H1 (cell line): Measurements from ENCODE around the gene EML1. TPM values are rescaled to one million over a fixed set of nuclear protein-coding genes. Genes with fewer than 3 reads are reported as not detected.

Experiments
- CTCF ChIA-PET: fragments of 300-600 bp; sonication (Branson Sonifier 250); formaldehyde crosslinking; loops from one replicate; lab custom pipeline; 2021; ENCODE audit not compliant: partially characterized antibody; lab: Charles Lee
- POLR2A ChIA-PET: fragments of 300-600 bp; sonication (Branson Sonifier 250); formaldehyde crosslinking; loops from one replicate; lab custom pipeline; 2021; ENCODE audit warnings: inconsistent platforms; ENCODE audit not compliant: partially characterized antibody; lab: Charles Lee
- DNase-seq, 2 experiments: peaks; one replicate each; pipeline versions ENCODE4 v3.0.0 to v3.0.0-alpha.2; 2010 to 2022; ENCODE audit warnings: low spot score in 2 of 2, low read depth in 1 of 2, mixed read lengths in 1 of 2
- FAIRE-seq: peaks from 2 replicates; lab custom pipeline; 2011; peaks lifted over from hg19 to GRCh38; lab: Jason Lieb, UNC
- H2AFZ ChIP-seq: 2 replicates; pipeline ENCODE4 v1.8.1; 2012; ENCODE audit warnings: low read length, inconsistent platforms
- H2AK5ac ChIP-seq: 2 replicates; pipeline ENCODE4 v1.6.1; 2013; ENCODE audit warnings: low read depth, low read length
- H2BK120ac ChIP-seq: replicated peaks from 2 replicates; pipeline ENCODE3; 2013; ENCODE audit warnings: low read depth, low read length, inconsistent platforms
- H2BK12ac ChIP-seq: 2 replicates; pipeline ENCODE4 v1.6.1; 2013; ENCODE audit warnings: low read depth, low read length
- H2BK15ac ChIP-seq: 2 replicates; pipeline ENCODE4 v1.6.1; 2013; ENCODE audit warnings: low read length
- H2BK20ac ChIP-seq: 2 replicates; pipeline ENCODE4 v1.6.1; 2013; ENCODE audit warnings: low read length
- H2BK5ac ChIP-seq: 2 replicates; pipeline ENCODE4 v1.6.1; 2013; ENCODE audit warnings: low read depth, low read length
- H3K14ac ChIP-seq: 2 replicates; pipeline ENCODE4 v1.6.1; 2013; ENCODE audit warnings: inconsistent platforms; ENCODE audit not compliant: insufficient read length
- H3K18ac ChIP-seq: 2 replicates; pipeline ENCODE4 v1.6.1; 2013; ENCODE audit warnings: low read length; ENCODE audit errors: extremely low read depth
- H3K23ac ChIP-seq: 2 replicates; pipeline ENCODE4 v1.6.1; 2013; ENCODE audit warnings: inconsistent platforms; ENCODE audit not compliant: insufficient read length
- H3K23me2 ChIP-seq: 2 replicates; pipeline ENCODE4 v1.6.1; 2013; ENCODE audit warnings: low read depth, low read length
- H3K27ac ChIP-seq: 2 replicates; pipeline ENCODE4 v1.6.1; 2011; ENCODE audit warnings: low read depth, low read length, inconsistent platforms
- H3K27me3 ChIP-seq, 4 experiments: replicated peaks in 1 of 4; 1 replicate in 1 of 4; 2 replicates in 3 of 4; pipeline versions ENCODE4 v1.6.1 to v1.8.1; 2011 to 2013; ENCODE audit warnings: low read length in 3 of 4, mild to moderate bottlenecking in 3 of 4, inconsistent platforms in 2 of 4, mixed read lengths in 2 of 4, moderate library complexity in 1 of 4; ENCODE audit not compliant: control insufficient read depth in 3 of 4, insufficient read depth in 3 of 4; ENCODE audit errors: extremely low read depth in 1 of 4
- H3K36me3 ChIP-seq, 4 experiments: 2 replicates each; pipeline versions ENCODE4 v1.6.1 to v1.8.1; 2011 to 2013; ENCODE audit warnings: mild to moderate bottlenecking in 4 of 4, low read length in 3 of 4, moderate library complexity in 2 of 4, control low read depth in 1 of 4, inconsistent platforms in 1 of 4; ENCODE audit not compliant: insufficient read depth in 4 of 4, control insufficient read depth in 2 of 4
- H3K4ac ChIP-seq: replicated peaks from 2 replicates; pipeline ENCODE3; 2013; ENCODE audit warnings: low read length, low read depth, mixed read lengths, inconsistent platforms; ENCODE audit not compliant: insufficient read length
- H3K4me1 ChIP-seq, 4 experiments: replicated peaks in 1 of 4; 1 replicate in 1 of 4; 2 replicates in 3 of 4; pipeline versions ENCODE4 v1.6.1 to v1.8.1; 2011 to 2013; ENCODE audit warnings: low read length in 3 of 4, inconsistent platforms in 2 of 4, mixed read lengths in 1 of 4; ENCODE audit not compliant: insufficient read depth in 4 of 4, control insufficient read depth in 3 of 4
- H3K4me2 ChIP-seq, 2 experiments: 2 replicates each; pipeline versions ENCODE4 v1.6.1 to v1.8.1; 2011 to 2013; ENCODE audit warnings: low read depth in 2 of 2, low read length in 2 of 2, control low read depth in 1 of 2, inconsistent platforms in 1 of 2, mild to moderate bottlenecking in 1 of 2; ENCODE audit not compliant: insufficient read depth in 1 of 2
- H3K4me3 ChIP-seq, 4 experiments: fragments of 200-600, 300-600 bp in 1 of 4; sonication (generic), shearing (Covaris generic), sonication (Bioruptor Twin) in 1 of 4; 2 replicates each; pipeline versions ENCODE4 v1.5.1 to v1.8.1; 2011 to 2016; ENCODE audit warnings: low read length in 4 of 4, low read depth in 3 of 4, control low read depth in 2 of 4, inconsistent platforms in 2 of 4, mild to moderate bottlenecking in 2 of 4, mixed read lengths in 1 of 4, moderate library complexity in 1 of 4; ENCODE audit not compliant: insufficient read depth in 2 of 4; ENCODE audit errors: extremely low read depth in 1 of 4
- H3K56ac ChIP-seq: replicated peaks from 2 replicates; pipeline ENCODE3; 2013; ENCODE audit warnings: low read depth, mild to moderate bottlenecking, mixed read lengths, low read length, inconsistent platforms; ENCODE audit not compliant: insufficient read length
- H3K79me1 ChIP-seq: 2 replicates; pipeline ENCODE4 v1.6.1; 2013; ENCODE audit warnings: low read depth, low read length, control low read depth
- H3K79me2 ChIP-seq, 2 experiments: 2 replicates each; pipeline versions ENCODE4 v1.6.1 to v1.8.1; 2012 to 2013; ENCODE audit warnings: low read length in 2 of 2, mild to moderate bottlenecking in 2 of 2, inconsistent platforms in 1 of 2; ENCODE audit not compliant: insufficient read depth in 2 of 2, control insufficient read depth in 1 of 2
- H3K9ac ChIP-seq, 4 experiments: replicated peaks in 1 of 4; 1 replicate in 1 of 4; 2 replicates in 3 of 4; pipeline versions ENCODE4 v1.6.1 to v1.8.1; 2011 to 2013; ENCODE audit warnings: low read depth in 3 of 4, low read length in 3 of 4, control low read depth in 2 of 4, mild to moderate bottlenecking in 2 of 4, moderate library complexity in 2 of 4, inconsistent platforms in 1 of 4; ENCODE audit errors: extremely low read depth in 1 of 4
- H3K9me3 ChIP-seq, 2 experiments: 2 replicates each; pipeline versions ENCODE4 v1.6.1 to v1.8.1; 2012 to 2013; ENCODE audit warnings: mild to moderate bottlenecking in 2 of 2, moderate library complexity in 2 of 2, control low read depth in 1 of 2, inconsistent platforms in 1 of 2, low read depth in 1 of 2, low read length in 1 of 2, mixed read lengths in 1 of 2; ENCODE audit not compliant: insufficient read depth in 2 of 2
- H4K20me1 ChIP-seq, 2 experiments: replicated peaks in 1 of 2; 2 replicates each; pipeline versions ENCODE3 to v1.8.1; 2011 to 2013; ENCODE audit warnings: inconsistent platforms in 2 of 2, low read length in 2 of 2, mild to moderate bottlenecking in 1 of 2; ENCODE audit not compliant: insufficient read depth in 2 of 2, control insufficient read depth in 1 of 2
- H4K5ac ChIP-seq: 2 replicates; pipeline ENCODE4 v1.6.1; 2013; ENCODE audit warnings: low read length, low read depth, mixed read lengths, inconsistent platforms; ENCODE audit not compliant: insufficient read length
- H4K8ac ChIP-seq: 2 replicates; pipeline ENCODE4 v1.8.0; 2013; ENCODE audit warnings: mild to moderate bottlenecking, moderate library complexity, low read length, inconsistent platforms; ENCODE audit not compliant: insufficient read depth; ENCODE audit errors: extremely low read depth
- H4K91ac ChIP-seq: replicated peaks from 2 replicates; pipeline ENCODE3; 2013; ENCODE audit warnings: low read length, mixed read lengths, inconsistent platforms; ENCODE audit not compliant: insufficient read length
- ATF3 ChIP-seq: IDR thresholded peaks from 2 replicates; pipeline ENCODE4 v1.6.1; 2011; ENCODE audit warnings: low read depth, mild to moderate bottlenecking, low read length; ENCODE audit not compliant: insufficient read depth
- CBX8 ChIP-seq: fragments of 300-800, 300-1000 bp; sonication (generic); IDR thresholded peaks from 2 replicates; pipeline ENCODE4 v1.7.1; 2016; ENCODE audit warnings: low read depth, low read length, borderline replicate concordance
- GTF2F1 ChIP-seq: IDR thresholded peaks from 2 replicates; pipeline ENCODE4 v1.6.1; 2012; ENCODE audit warnings: low read depth, low read length, improper control_type of control experiment, borderline replicate concordance
- MAFK ChIP-seq: IDR thresholded peaks from 2 replicates; pipeline ENCODE4 v1.6.1; 2012; ENCODE audit warnings: low read depth, mild to moderate bottlenecking, improper control_type of control experiment, low read length
- NANOG ChIP-seq: IDR thresholded peaks from 2 replicates; pipeline ENCODE4 v1.6.1; 2011; ENCODE audit warnings: low read length, low read depth, mild to moderate bottlenecking, inconsistent platforms; ENCODE audit not compliant: insufficient read depth, poor library complexity, severe bottlenecking
- RFX5 ChIP-seq: IDR thresholded peaks from 2 replicates; pipeline ENCODE4 v1.6.1; 2011; ENCODE audit warnings: low read depth, low read length, improper control_type of control experiment, borderline replicate concordance
- SIN3A ChIP-seq, 2 experiments: IDR thresholded peaks in 1 of 2; conservative IDR thresholded peaks in 1 of 2; 2 replicates each; pipeline ENCODE4 v1.6.1; 2011 to 2012; ENCODE audit warnings: low read length in 2 of 2, improper control_type of control experiment in 1 of 2, low read depth in 1 of 2, mild to moderate bottlenecking in 1 of 2
- SIRT6 ChIP-seq: IDR thresholded peaks from one replicate; pipeline ENCODE4 v1.7.1; 2012; ENCODE audit warnings: low read length, inconsistent platforms
- WGBS, 2 experiments: shearing (Covaris generic) in 1 of 2; methylation state at CpG; one replicate each; pipeline versions ENCODE4 v1.1.6 to v1.1.7; 2013 to 2015; ENCODE audit warnings: low lambda C conversion rate in 2 of 2, mixed read lengths in 2 of 2, inconsistent platforms in 1 of 2, low coverage in 1 of 2, missing lambda C conversion rate in 1 of 2; ENCODE audit not compliant: insufficient replicate concordance in 2 of 2, insufficient coverage in 1 of 2, insufficient read length in 1 of 2; ENCODE audit errors: extremely low coverage in 1 of 2, missing lambda C conversion rate in 1 of 2; 5-methylcytosine and 5-hydroxymethylcytosine counted together
- polyA plus RNA-seq, 7 experiments: library from polyadenylated mRNA; depleted of rRNA in 3 of 7; stranded (reverse) in 5 of 7; unstranded in 2 of 7; fragments of >200 nt in 5 of 7; fragments of 200-250 nt in 2 of 7; gene quantifications; 1 replicate in 5 of 7; 2 replicates in 1 of 7; 4 replicates in 1 of 7; pipeline versions ENCODE4 v1.2.1 to v1.2.3, GENCODE V29; 2011 to 2013; ENCODE audit warnings: missing spikeins in 2 of 7, mixed read lengths in 2 of 7
- total RNA-seq: library from RNA; stranded (reverse); fragmentation: NEBNext Ultra II Directional; extraction: Animal tissue kit (Norgen Biotek cat#: 25700); gene quantifications from 2 replicates; pipeline ENCODE4 v1.2.1, GENCODE V29; 2021
- TF ChIP-seq, protein P1 (sequence below): IDR thresholded peaks from 2 replicates; pipeline ENCODE4 v1.6.1; 2012; ENCODE audit warnings: low read length, inconsistent platforms
- TF ChIP-seq, protein P2 (sequence below): IDR thresholded peaks from 2 replicates; pipeline ENCODE4 v1.6.1; 2012; ENCODE audit warnings: inconsistent platforms

EML1 gene
- total and polyA plus RNA-seq, 2 of the 8 experiments (the other 6 are each of a cell fraction or from before 2014, with no cell fraction given), result 11.1 to 24.7 TPM

DNA sequence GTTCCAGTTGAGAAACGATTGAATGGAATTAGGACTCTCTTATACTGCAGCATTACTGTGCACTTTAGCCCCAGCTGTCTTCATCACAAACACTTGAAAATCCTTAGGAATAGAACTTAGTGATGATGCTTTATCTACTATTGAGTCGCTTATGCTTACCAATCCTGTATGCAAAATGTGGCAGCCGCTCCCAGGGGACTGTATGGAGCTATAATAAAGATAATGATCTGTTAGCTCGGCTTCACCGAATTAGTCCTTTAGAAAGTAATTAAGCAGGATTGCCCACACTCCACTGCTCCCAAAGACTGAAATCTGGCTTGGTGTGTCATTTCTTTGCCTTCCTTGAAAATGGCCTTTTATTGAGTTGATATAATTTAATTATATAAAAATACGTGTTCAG lies 10.6 kb downstream of the EML1 start:
- Histone ChIP-seq H3K27ac (no peak overlapping the region), H3K23ac (no peak overlapping the region), H2BK12ac (no peak overlapping the region), H2BK120ac (no peak overlapping the region), H3K4me3 (no peak overlapping the region), H3K4me2 (no peak overlapping the region), H3K4me1 (peaks cover 0 to 3% (median under 1%) of the 10 kb centered on the region in 4 experiments; a peak in 3 of 7 replicates), H3K9ac (no peak overlapping the region; a peak in 1 of 7 replicates), H3K27me3 (no peaks in the 10 kb centered on the region), H3K14ac (no peak overlapping the region), H4K91ac (no peak overlapping the region), H3K56ac (no peak overlapping the region), H3K23me2 (no peaks in the 10 kb centered on the region), H4K8ac (no peak overlapping the region), H3K79me1 (0 out of 2 replicates have a peak, but pooled peaks cover 5% of the 10 kb centered on the region), H3K36me3 (no peaks in the 10 kb centered on the region), H2BK5ac (no peak overlapping the region), H3K18ac (no peak overlapping the region), H2AFZ (no peak overlapping the region), H3K79me2 (peaks cover 0 to 21% of the 10 kb centered on the region in 2 experiments; a peak in 1 of 4 replicates), H2AK5ac (no peak overlapping the region), H4K20me1 (peaks cover 0 to 2% of the 10 kb centered on the region in 2 experiments), H4K5ac (no peak overlapping the region), H3K9me3 (no peaks in the 10 kb centered on the region), H3K4ac (no peak overlapping the region), H2BK15ac (no peak overlapping the region), H2BK20ac (no peak overlapping the region)
- no peak for FAIRE-seq
- DNase-seq, result no peak
- 88% methylated on average over 6 of the region's 6 CpGs; no CpG with 5 or more reads in 1 of the 2 experiments for WGBS, 2 experiments
- POLR2A ChIA-PET, result interaction anchor here (0.5 to 1.4 kb wide), 2 partner anchors 11 to 16 kb away, joined by 3 to 6 read pairs; partner anchors contain the start of gene EML1
- CTCF ChIA-PET, result interaction anchor here (0.9 to 3.8 kb wide), 5 partner anchors 10 to 44 kb away, joined by 3 to 14 read pairs (median 3); partner anchors contain the start of gene EML1
- TF ChIP-seq, protein P1, sequence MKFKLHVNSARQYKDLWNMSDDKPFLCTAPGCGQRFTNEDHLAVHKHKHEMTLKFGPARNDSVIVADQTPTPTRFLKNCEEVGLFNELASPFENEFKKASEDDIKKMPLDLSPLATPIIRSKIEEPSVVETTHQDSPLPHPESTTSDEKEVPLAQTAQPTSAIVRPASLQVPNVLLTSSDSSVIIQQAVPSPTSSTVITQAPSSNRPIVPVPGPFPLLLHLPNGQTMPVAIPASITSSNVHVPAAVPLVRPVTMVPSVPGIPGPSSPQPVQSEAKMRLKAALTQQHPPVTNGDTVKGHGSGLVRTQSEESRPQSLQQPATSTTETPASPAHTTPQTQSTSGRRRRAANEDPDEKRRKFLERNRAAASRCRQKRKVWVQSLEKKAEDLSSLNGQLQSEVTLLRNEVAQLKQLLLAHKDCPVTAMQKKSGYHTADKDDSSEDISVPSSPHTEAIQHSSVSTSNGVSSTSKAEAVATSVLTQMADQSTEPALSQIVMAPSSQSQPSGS, result no peak
- TF ChIP-seq SIN3A (conservative IDR thresholded peaks at IDR 0.05 in 1 of 2, IDR thresholded peaks at IDR 0.05 in 1 of 2; ENCODE audit: low read depth in 1 of 2, low read length in 2 of 2) (no peak), SIRT6 (no peak), MAFK (no peak), RFX5 (no peak), ATF3 (no peak), GTF2F1 (no peak), NANOG (no peak), CBX8 (no peak)
- TF ChIP-seq, protein P2, sequence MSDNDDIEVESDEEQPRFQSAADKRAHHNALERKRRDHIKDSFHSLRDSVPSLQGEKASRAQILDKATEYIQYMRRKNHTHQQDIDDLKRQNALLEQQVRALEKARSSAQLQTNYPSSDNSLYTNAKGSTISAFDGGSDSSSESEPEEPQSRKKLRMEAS, result no peak
